Skin epidermis (tissue), 12 donors: ENCODE results near the gene VPS13D.
"Not testable (repeated sequence)": the region's sequence is repeated elsewhere in the genome, so short reads cannot be mapped to it uniquely, and the experiment has no call there.

ENCODE experiments used
- H3K27ac ChIP-seq, 21 experiments: fragments of 200-600 bp; sonication (generic) in 11 of 21; one replicate each; pipeline ENCODE4 v1.5.0; 2020; ENCODE audit warnings: mild to moderate bottlenecking in 3 of 21, inconsistent platforms in 2 of 21, moderate library complexity in 2 of 21
- H3K4me3 ChIP-seq, 7 experiments: fragments of 200-600 bp; sonication (generic) in 2 of 7; one replicate each; pipeline ENCODE4 v1.5.0; 2020; ENCODE audit warnings: inconsistent platforms in 2 of 7, mild to moderate bottlenecking in 2 of 7, moderate library complexity in 1 of 7

The VPS13D gene

DNA sequence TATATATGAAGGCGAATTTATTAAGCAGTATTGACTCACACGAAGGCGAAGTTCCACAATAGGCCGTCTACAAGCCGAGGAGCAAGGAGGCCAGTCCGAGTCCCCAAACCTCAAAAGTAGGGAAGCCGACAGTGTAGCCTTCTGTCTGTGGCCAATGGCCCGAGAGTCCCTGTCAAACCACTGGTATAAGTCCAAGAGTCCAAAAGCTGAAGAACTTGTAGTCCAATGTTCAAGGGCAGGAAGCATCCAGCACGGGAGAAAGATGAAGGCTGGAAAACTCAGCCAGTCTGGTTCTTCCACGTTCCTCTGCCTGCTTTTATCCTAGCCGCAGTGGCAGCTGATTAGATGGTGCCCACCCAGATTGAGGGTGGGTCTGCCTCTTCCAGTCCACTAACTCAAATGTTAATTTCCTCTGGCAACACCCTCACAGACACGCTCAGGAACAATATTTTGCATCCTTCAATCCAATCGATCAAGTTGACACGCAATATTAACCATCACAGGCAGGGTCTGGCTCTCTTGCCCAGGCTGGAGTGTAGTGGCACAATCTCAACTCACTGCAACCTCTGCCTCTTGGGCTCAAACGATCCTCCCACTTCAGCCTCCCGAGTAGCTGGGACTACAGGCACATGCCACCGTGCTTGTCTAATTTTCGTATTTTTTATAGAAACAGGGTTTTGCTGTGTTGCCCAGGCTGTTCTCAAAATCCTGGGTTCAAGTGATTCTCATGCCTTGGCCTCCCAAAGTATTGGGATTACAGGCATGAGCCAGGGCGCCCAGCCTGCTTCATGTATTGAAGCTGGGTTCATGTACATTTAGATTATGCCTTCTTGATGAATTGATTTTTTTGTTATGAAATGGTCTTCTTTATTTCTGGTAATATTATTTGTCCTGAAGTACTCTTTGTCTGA lies 302.8 kb downstream of the VPS13D start:
- no peak overlapping the region for H3K27ac ChIP-seq
- H3K4me3 ChIP-seq, result no peak overlapping the region

DNA sequence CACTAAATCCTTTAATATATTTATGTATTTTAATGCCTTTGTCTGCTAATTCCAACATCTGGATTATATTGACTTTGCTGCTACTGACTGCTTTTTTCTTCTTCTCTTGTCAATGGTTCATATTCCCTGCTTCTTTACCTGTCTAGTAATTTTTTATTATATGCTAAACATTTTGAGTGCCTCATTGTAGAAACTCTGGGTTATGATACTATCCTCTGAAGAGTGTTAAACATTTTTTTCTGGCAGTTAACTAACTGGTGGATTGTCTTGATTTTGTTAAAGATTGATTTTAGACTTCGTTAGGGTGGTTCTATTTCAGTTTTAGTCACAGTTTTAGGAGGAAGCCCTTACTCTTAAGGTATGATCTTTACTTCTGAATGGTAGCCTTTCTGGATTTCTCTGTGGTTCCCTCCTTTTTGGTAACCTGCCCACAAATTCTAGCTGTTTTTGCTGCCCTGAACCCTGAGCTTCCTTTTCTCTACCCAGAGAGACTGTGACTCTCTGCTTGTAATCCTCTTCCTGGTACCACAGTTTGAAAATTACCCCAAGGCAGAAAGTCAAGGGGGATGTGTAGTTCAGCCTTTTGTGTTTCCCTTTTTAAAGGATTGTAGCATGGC lies 306.3 kb downstream of the VPS13D start:
- H3K4me3 ChIP-seq, result no peak overlapping the region

GRCh38 chr1:12537294-12537693 lies 307.5 kb downstream of the VPS13D start:
- H3K27ac ChIP-seq, result no peak overlapping the region
- no peak overlapping the region for H3K4me3 ChIP-seq

More for the DNA sequence above, 306.3 kb downstream of the VPS13D start:
- H3K27ac ChIP-seq, result no peak overlapping the region

- no peak overlapping the region for H3K27ac ChIP-seq
- no peak overlapping the region for H3K4me3 ChIP-seq
Measured at GRCh38 chr1:12537906-12538461, 308.2 kb downstream of the VPS13D start.

GRCh38 chr1:12538536-12538935 lies 308.7 kb downstream of the VPS13D start:
- H3K4me3 ChIP-seq, H3K27ac ChIP-seq: not testable (repeated sequence)

GRCh38 chr1:12539320-12539704 lies 309.5 kb downstream of the VPS13D start:
- peak overlapping the region in 2 of 21 experiments; percentile 10 to 34 for H3K27ac ChIP-seq
- no peak overlapping the region for H3K4me3 ChIP-seq

DNA sequence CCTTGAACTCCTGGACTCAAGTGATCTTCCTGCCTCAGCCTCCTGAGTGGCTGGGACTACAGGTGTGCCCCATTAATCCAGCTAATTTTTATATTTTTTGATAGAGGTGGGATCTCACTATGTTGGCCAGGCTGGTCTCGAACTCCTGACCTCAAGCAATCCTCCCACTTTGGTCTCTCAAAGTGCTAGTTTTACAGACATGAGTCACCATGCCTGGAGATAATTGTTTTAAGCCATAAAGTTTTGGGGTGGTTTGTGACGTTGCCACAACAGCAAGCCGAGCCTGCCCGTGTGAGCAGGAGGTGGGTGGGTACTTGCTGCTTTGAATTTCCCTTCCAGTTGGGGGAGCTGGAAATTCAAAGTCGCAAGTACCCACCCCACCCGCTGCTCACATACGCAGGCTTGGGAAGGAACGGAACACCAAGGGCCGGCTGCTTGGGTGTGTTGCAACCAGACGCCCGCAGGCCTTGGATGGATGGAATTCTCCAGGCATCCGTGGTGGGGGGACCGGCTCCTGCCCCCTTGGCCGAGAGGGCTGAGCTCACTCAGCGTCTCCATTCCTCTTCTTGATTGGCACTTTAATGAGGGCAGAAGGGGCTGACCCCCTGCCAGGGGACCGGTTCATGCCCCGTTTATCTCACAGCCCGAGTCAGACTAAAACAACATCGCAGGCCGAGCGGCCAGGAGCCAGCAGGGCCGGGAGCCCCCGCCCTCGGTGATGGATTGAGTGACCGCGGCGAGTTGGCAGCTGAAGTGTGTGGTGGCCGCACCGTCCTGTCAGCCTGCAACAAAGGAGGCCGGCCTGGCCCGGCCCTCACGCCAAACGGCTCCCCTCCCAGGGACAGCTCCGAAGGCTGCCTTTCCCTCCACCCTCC lies 310.1 kb downstream of the VPS13D start:
- H3K27ac ChIP-seq, result peak overlapping the region in 4 of 21 experiments; percentile 25 to 69 (median 52)

DNA sequence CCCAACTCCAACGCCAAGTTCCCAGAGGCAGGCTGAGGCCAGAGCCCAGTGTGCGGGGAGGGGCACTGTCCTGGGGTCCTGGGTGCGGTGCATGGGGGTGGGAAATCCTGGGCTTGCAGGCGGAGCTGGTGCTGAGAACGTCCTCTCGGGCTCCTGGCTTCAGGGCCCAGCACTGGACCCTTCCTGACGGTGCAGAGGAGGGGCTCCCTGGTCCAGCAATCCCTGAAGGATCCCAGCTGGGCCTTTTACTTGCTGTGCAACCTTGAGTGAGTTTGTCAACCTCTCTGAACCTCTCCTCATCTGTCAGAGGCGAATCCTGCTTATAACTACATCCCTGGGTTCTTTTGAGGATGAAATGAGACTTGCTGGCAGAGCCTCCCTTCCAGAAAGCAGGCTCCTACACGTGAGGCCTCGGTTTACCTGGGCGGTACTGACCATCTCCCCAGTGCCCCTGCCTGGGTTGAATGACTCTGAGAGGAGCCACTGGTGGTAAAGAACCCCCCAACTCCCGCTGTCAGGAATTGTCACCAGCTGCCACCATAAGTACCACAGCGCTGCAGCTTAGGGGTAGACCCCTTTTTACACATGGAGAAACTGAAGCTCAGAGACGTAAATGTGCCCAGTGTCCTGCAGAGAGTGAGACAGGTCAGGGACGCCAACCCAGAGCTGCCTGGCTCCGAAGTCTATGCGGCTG lies 310.9 kb downstream of the VPS13D start:
- Histone ChIP-seq H3K4me3 (no peak overlapping the region), H3K27ac (peak overlapping the region in 5 of 21 experiments; percentile 23 to 69 (median 50))

More for the DNA sequence above, 310.1 kb downstream of the VPS13D start:
- H3K4me3 ChIP-seq, result no peak overlapping the region

- peak overlapping the region in 5 of 21 experiments; percentile 19 to 69 (median 45) for H3K27ac ChIP-seq
- H3K4me3 ChIP-seq, result no peak overlapping the region
Measured at GRCh38 chr1:12541274-12542137, 311.7 kb downstream of the VPS13D start.

GRCh38 chr1:12542138-12542465 lies 312.3 kb downstream of the VPS13D start:
- H3K27ac ChIP-seq, result peak overlapping the region in 1 of 21 experiments; percentile 49

GRCh38 chr1:12542616-12543592 lies 313.1 kb downstream of the VPS13D start:
- Histone ChIP-seq H3K4me3 (no peak overlapping the region), H3K27ac (no peak overlapping the region)

More at GRCh38 chr1:12542138-12542465, 312.3 kb downstream of the VPS13D start:
- H3K4me3 ChIP-seq, result no peak overlapping the region

GRCh38 chr1:12543740-12544154 lies 313.9 kb downstream of the VPS13D start:
- no peak overlapping the region for H3K4me3 ChIP-seq
- H3K27ac ChIP-seq, result no peak overlapping the region

GRCh38 chr1:12544357-12544756 lies 314.5 kb downstream of the VPS13D start:
- Histone ChIP-seq H3K4me3 (no peak overlapping the region), H3K27ac (no peak overlapping the region)

DNA sequence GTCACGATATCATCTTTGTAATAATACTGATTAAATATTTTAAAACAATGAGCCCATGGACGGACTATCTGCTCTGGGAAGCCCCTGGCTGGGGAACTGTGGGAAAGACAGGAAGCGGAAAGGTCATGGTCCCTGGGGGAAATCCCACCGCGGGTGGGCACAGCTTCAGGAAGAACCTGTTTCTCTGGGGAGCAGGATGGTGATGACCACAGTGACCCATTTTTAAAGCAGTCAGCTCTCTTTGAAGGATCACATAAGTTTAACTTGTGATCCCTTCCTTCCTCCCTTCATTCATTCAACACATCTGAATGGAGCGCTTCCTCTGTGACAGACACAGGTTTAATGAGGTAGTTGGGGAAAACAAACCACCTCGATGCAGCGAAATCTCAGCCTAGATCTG lies 315.2 kb downstream of the VPS13D start:
- H3K27ac ChIP-seq, result no peak overlapping the region
- H3K4me3 ChIP-seq, result no peak overlapping the region

GRCh38 chr1:12546771-12547585 lies 317.1 kb downstream of the VPS13D start:
- peak overlapping the region in 5 of 21 experiments; percentile 13 to 79 (median 63) for H3K27ac ChIP-seq

GRCh38 chr1:12547586-12548225 lies 317.9 kb downstream of the VPS13D start:
- no peak overlapping the region for H3K4me3 ChIP-seq
- H3K27ac ChIP-seq, result peak overlapping the region in 6 of 21 experiments; percentile 59 to 84 (median 77)

More at GRCh38 chr1:12546771-12547585, 317.1 kb downstream of the VPS13D start:
- no peak overlapping the region for H3K4me3 ChIP-seq
